ENCODE measurements around the gene CDC42EP5.

DNA sequence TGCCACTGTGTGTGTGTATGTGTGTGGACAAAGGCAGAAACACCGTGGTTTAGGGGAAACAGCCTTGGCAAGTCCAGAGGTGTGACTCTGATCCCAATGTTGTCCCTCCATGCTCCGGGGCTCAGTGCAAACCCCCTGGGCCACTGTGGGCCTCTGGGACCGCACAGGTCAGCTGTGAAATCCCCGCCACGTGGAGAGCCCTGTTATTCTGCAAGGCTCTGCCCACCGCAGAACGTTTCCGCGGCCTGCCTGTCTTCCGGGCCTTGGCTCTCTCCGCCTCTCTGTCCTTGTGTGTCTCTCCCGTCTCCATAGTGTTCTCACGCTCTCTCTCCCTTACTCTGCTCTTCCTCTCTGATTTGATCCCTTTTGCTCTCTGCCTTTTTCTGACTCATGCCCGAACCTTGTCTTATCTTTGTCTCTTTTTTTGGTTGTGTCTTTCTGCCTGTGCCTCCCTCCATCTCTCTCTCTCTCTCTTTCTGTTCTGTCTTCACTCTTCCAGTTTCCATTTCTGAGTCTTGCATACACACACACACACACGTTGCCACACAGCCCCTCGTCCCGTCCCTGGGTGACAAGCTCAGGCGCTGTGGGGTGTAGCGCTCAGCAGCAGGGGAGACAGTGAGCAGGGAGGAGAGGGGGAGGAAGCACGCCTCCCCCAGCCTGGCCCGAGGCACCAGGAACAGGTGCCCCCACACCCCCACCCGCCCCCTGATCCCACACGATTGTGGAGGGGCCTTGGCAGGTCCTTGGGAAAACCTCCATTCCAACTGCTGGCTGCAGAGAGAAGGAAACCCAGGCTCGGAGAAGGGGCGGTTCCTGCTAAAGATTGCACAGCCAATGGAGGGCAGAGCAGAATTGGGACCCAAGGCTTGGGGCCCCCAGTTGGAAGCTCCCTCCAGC, 54.8 kb downstream of the CDC42EP5 start:
- TF ChIP-seq, protein P1, sequence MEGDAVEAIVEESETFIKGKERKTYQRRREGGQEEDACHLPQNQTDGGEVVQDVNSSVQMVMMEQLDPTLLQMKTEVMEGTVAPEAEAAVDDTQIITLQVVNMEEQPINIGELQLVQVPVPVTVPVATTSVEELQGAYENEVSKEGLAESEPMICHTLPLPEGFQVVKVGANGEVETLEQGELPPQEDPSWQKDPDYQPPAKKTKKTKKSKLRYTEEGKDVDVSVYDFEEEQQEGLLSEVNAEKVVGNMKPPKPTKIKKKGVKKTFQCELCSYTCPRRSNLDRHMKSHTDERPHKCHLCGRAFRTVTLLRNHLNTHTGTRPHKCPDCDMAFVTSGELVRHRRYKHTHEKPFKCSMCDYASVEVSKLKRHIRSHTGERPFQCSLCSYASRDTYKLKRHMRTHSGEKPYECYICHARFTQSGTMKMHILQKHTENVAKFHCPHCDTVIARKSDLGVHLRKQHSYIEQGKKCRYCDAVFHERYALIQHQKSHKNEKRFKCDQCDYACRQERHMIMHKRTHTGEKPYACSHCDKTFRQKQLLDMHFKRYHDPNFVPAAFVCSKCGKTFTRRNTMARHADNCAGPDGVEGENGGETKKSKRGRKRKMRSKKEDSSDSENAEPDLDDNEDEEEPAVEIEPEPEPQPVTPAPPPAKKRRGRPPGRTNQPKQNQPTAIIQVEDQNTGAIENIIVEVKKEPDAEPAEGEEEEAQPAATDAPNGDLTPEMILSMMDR (conservative IDR thresholded peaks at IDR 0.05; ENCODE audit: low read length): no peak
- no peak for TF ChIP-seq EZH2phosphoT487 (IDR thresholded peaks at IDR 0.05; ENCODE audit: borderline replicate concordance, low read depth, low read length)

Data from OCI-LY7 (cell line).